ENCODE results near the gene GPR183. TPM values are rescaled to one million over a fixed set of nuclear protein-coding genes. Genes with fewer than 3 reads are reported as not detected.

Gene GPR183
- total RNA-seq, 1 donor from 2014 or later = 12.0 TPM

- no peaks in the 10 kb centered on the region for H3K27me3 ChIP-seq
- no peaks in the 10 kb centered on the region for H3K4me1 ChIP-seq
- no peaks in the 10 kb centered on the region for H3K36me3 ChIP-seq
- DNase-seq (ENCODE audit: extremely low spot score in 2 of 2) = no peak
- TF ChIP-seq POLR2A (IDR thresholded peaks at IDR 0.05) = no peak
- TF ChIP-seq CTCF (IDR thresholded peaks at IDR 0.05) = no peak
- no peak for TF ChIP-seq POLR2AphosphoS5 (IDR thresholded peaks at IDR 0.05; ENCODE audit: insufficient read depth in 1 of 2, low read depth in 1 of 2)
- H3K27ac ChIP-seq = no peak overlapping the region
- no peak overlapping the region for H3K4me3 ChIP-seq
- intact Hi-C loops (cut with DNase I) = loop anchor here (5.0 kb wide), 1 partner anchor 166 kb away; no protein-coding TSS in a partner anchor
- no peaks in the 10 kb centered on the region for H3K9me3 ChIP-seq
Observed at GRCh38 chr13:99271249-99271648, 36.0 kb downstream of the GPR183 start.

- no peaks in the 10 kb centered on the region for H3K36me3 ChIP-seq
- TF ChIP-seq CTCF (IDR thresholded peaks at IDR 0.05) = no peak
- TF ChIP-seq POLR2AphosphoS5 (IDR thresholded peaks at IDR 0.05; ENCODE audit: insufficient read depth in 1 of 2, low read depth in 1 of 2) = no peak
- no peak for TF ChIP-seq POLR2A (IDR thresholded peaks at IDR 0.05)
- H3K4me3 ChIP-seq = no peak overlapping the region
- DNase-seq (ENCODE audit: extremely low spot score in 2 of 2) = no peak
- no peaks in the 10 kb centered on the region for H3K27me3 ChIP-seq
- H3K27ac ChIP-seq = no peak overlapping the region
- H3K4me1 ChIP-seq = no peaks in the 10 kb centered on the region
- H3K9me3 ChIP-seq = no peaks in the 10 kb centered on the region
- intact Hi-C loops (cut with DNase I) = loop anchor here (5.0 kb wide), 1 partner anchor 167 kb away; no protein-coding TSS in a partner anchor
Observed at GRCh38 chr13:99270518-99270917, 36.7 kb downstream of the GPR183 start.

- TF ChIP-seq POLR2A (IDR thresholded peaks at IDR 0.05) (no peak), CTCF (IDR thresholded peaks at IDR 0.05) (peak in 1 of 3 experiments; percentile 60), POLR2AphosphoS5 (IDR thresholded peaks at IDR 0.05; ENCODE audit: insufficient read depth in 1 of 2, low read depth in 1 of 2) (peak in 1 of 2 donors; percentile 43)
Observed at GRCh38 chr13:99269627-99270241, 37.5 kb downstream of the GPR183 start.

GRCh38 chr13:99268822-99269221 lies 38.4 kb downstream of the GPR183 start:
- intact Hi-C loops (cut with DNase I) = loop anchor here (5.0 kb wide), 1 partner anchor 92 kb away; no protein-coding TSS in a partner anchor
- H3K36me3 ChIP-seq = no peaks in the 10 kb centered on the region
- no peak for DNase-seq (ENCODE audit: extremely low spot score in 2 of 2)
- H3K4me3 ChIP-seq = no peak overlapping the region
- H3K9me3 ChIP-seq = no peaks in the 10 kb centered on the region
- no peak overlapping the region for H3K27ac ChIP-seq
- TF ChIP-seq POLR2A (IDR thresholded peaks at IDR 0.05) (no peak), POLR2AphosphoS5 (IDR thresholded peaks at IDR 0.05; ENCODE audit: insufficient read depth in 1 of 2, low read depth in 1 of 2) (no peak), CTCF (IDR thresholded peaks at IDR 0.05) (no peak)
- H3K4me1 ChIP-seq = no peaks in the 10 kb centered on the region
- H3K27me3 ChIP-seq = no peaks in the 10 kb centered on the region

More at GRCh38 chr13:99269627-99270241, 37.5 kb downstream of the GPR183 start:
- Histone ChIP-seq H3K27me3 (no peaks in the 10 kb centered on the region), H3K36me3 (no peaks in the 10 kb centered on the region), H3K4me1 (no peaks in the 10 kb centered on the region), H3K27ac (no peak overlapping the region), H3K4me3 (no peak overlapping the region), H3K9me3 (no peaks in the 10 kb centered on the region)
- intact Hi-C loops (cut with DNase I) = loop anchor here (5.0 kb wide), 2 partner anchors 92 to 168 kb away; no protein-coding TSS in a partner anchor
- no peak for DNase-seq (ENCODE audit: extremely low spot score in 2 of 2)

- no peaks in the 10 kb centered on the region for H3K36me3 ChIP-seq
- H3K4me1 ChIP-seq = no peaks in the 10 kb centered on the region
- no peaks in the 10 kb centered on the region for H3K9me3 ChIP-seq
- H3K27me3 ChIP-seq = no peaks in the 10 kb centered on the region
- no peak for DNase-seq (ENCODE audit: extremely low spot score in 2 of 2)
- intact Hi-C loops (cut with DNase I) = loop anchor here (5.0 kb wide), 1 partner anchor 91 kb away; no protein-coding TSS in a partner anchor
- no peak overlapping the region for H3K4me3 ChIP-seq
- H3K27ac ChIP-seq = no peak overlapping the region
- TF ChIP-seq CTCF (IDR thresholded peaks at IDR 0.05) (no peak), POLR2AphosphoS5 (IDR thresholded peaks at IDR 0.05; ENCODE audit: insufficient read depth in 1 of 2, low read depth in 1 of 2) (no peak), POLR2A (IDR thresholded peaks at IDR 0.05) (no peak)
Observed at GRCh38 chr13:99267927-99268326, 39.3 kb downstream of the GPR183 start.

Data from vagina (tissue), 2 donors.